Sigmoid colon (tissue), 7 donors: ENCODE data around the gene OR5A2. TPM values are rescaled to one million over a fixed set of nuclear protein-coding genes. Genes with fewer than 3 reads are reported as not detected.
"Not testable (repeated sequence)": the region's sequence is repeated elsewhere in the genome, so short reads cannot be mapped to it uniquely, and the experiment has no call there.

Experiments used
- DNase-seq: peaks from one replicate; pipeline ENCODE4 v3.0.0-alpha.2; 2019
- H3K27ac ChIP-seq, 4 donors: fragments of 200-600 bp; sonication (generic); one replicate each; pipeline ENCODE4 v1.5.1; 2016 to 2019; ENCODE audit warnings: mild to moderate bottlenecking in 1 of 4
- H3K27me3 ChIP-seq, 3 donors: fragments of 200-600 bp; sonication (generic); one replicate each; pipeline ENCODE4 v1.5.1; 2019; ENCODE audit warnings: mild to moderate bottlenecking in 1 of 3
- H3K36me3 ChIP-seq, 4 donors: fragments of 200-600 bp; sonication (generic); one replicate each; pipeline ENCODE4 v1.5.1; 2016 to 2019
- H3K4me1 ChIP-seq, 4 donors: fragments of 200-600 bp; sonication (generic); one replicate each; pipeline ENCODE4 v1.5.1; 2017 to 2019
- H3K4me3 ChIP-seq, 4 donors: fragments of 200-600 bp; sonication (generic); one replicate each; pipeline ENCODE4 v1.5.1; 2017 to 2019; ENCODE audit warnings: mild to moderate bottlenecking in 2 of 4, moderate library complexity in 1 of 4
- H3K9me3 ChIP-seq, 4 donors: fragments of 200-600 bp in 3 of 4; sonication (generic) in 3 of 4; one replicate each; pipeline versions ENCODE4 v1.5.1 to v1.6.1; 2013 to 2019
- EP300 ChIP-seq, 4 donors: sonication (generic); formaldehyde crosslinking; IDR thresholded peaks; one replicate each; pipeline ENCODE4 v1.6.1; 2017; ENCODE audit warnings: antibody characterized with exemption in 4 of 4
- POLR2A ChIP-seq, 2 donors: fragments of 450-650 bp; IDR thresholded peaks; one replicate each; pipeline ENCODE4 v1.6.1; 2016; ENCODE audit warnings: antibody characterized with exemption in 2 of 2, mild to moderate bottlenecking in 2 of 2, moderate library complexity in 2 of 2
- POLR2AphosphoS5 ChIP-seq, 4 donors: sonication (generic); formaldehyde crosslinking; IDR thresholded peaks; one replicate each; pipeline ENCODE4 v1.6.1; 2017; ENCODE audit warnings: antibody characterized with exemption in 4 of 4
- WGBS, 2 donors: extraction: QIAGEN DNeasy Blood & Tissue Kit; methylation state at CpG; one replicate each; pipeline ENCODE4 v1.1.7; 2013; 5-methylcytosine and 5-hydroxymethylcytosine counted together
- intact Hi-C: fragments of 100-400 bp; cut with DNase I; formaldehyde crosslinking; loops from one replicate; pipeline ENCODE4 v1.15.1; 2023
- polyA plus RNA-seq, 3 donors: library from polyadenylated mRNA; stranded (reverse); fragments of 200-250 nt; gene quantifications; one replicate each; pipeline ENCODE4 v1.2.3, GENCODE V29; 2013
- total RNA-seq, 4 donors: library from RNA; depleted of rRNA; stranded (reverse); fragments of >200 nt; gene quantifications; one replicate each; pipeline ENCODE4 v1.1.0, GENCODE V29; 2016
- TF ChIP-seq, protein P1 (sequence below), 4 experiments: fragments of 450-650 bp in 3 of 4; fragments of 200-600 bp in 1 of 4; IDR thresholded peaks; one replicate each; pipeline ENCODE4 v1.5.1; 2016 to 2019; ENCODE audit warnings: antibody characterized with exemption in 4 of 4, mild to moderate bottlenecking in 3 of 4, moderate library complexity in 2 of 4
- donor health status: healthy with polysubstance abuse.
- donor health status: Bipolar disorder and iron deficiency.
- donor health status: healthy.

The OR5A2 gene
- total and polyA plus RNA-seq, 7 donors = not detected

DNA sequence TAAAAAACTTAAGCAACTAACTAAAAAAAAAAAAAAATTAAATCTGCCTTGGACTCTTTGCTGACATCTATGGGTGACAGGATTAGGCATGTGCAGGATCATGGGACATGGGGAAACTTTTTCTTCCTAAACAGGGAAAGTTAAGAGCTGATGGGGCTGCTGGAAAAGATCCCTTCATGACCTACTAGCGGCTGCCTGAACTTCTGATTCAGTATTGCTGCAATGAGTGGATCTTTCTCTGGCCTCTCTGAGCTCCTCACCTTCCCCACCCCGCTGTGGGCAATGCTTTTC is 25.0 kb downstream of the OR5A2 start:
- H3K4me1 ChIP-seq = no peaks in the 10 kb centered on the region
- TF ChIP-seq POLR2A (IDR thresholded peaks at IDR 0.05) (no peak), EP300 (IDR thresholded peaks at IDR 0.05) (no peak), POLR2AphosphoS5 (IDR thresholded peaks at IDR 0.05) (no peak)
- TF ChIP-seq, protein P1, sequence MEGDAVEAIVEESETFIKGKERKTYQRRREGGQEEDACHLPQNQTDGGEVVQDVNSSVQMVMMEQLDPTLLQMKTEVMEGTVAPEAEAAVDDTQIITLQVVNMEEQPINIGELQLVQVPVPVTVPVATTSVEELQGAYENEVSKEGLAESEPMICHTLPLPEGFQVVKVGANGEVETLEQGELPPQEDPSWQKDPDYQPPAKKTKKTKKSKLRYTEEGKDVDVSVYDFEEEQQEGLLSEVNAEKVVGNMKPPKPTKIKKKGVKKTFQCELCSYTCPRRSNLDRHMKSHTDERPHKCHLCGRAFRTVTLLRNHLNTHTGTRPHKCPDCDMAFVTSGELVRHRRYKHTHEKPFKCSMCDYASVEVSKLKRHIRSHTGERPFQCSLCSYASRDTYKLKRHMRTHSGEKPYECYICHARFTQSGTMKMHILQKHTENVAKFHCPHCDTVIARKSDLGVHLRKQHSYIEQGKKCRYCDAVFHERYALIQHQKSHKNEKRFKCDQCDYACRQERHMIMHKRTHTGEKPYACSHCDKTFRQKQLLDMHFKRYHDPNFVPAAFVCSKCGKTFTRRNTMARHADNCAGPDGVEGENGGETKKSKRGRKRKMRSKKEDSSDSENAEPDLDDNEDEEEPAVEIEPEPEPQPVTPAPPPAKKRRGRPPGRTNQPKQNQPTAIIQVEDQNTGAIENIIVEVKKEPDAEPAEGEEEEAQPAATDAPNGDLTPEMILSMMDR (IDR thresholded peaks at IDR 0.05) = no peak
- no peak overlapping the region for H3K4me3 ChIP-seq
- intact Hi-C loops = no loop called here
- no peaks in the 10 kb centered on the region for H3K9me3 ChIP-seq
- H3K36me3 ChIP-seq = no peaks in the 10 kb centered on the region
- DNase-seq = no peak
- no peak overlapping the region for H3K27ac ChIP-seq
- H3K27me3 ChIP-seq = no peaks in the 10 kb centered on the region
- 76 to 82% methylated on average over 2 of the region's 2 CpGs for WGBS, 2 donors

DNA sequence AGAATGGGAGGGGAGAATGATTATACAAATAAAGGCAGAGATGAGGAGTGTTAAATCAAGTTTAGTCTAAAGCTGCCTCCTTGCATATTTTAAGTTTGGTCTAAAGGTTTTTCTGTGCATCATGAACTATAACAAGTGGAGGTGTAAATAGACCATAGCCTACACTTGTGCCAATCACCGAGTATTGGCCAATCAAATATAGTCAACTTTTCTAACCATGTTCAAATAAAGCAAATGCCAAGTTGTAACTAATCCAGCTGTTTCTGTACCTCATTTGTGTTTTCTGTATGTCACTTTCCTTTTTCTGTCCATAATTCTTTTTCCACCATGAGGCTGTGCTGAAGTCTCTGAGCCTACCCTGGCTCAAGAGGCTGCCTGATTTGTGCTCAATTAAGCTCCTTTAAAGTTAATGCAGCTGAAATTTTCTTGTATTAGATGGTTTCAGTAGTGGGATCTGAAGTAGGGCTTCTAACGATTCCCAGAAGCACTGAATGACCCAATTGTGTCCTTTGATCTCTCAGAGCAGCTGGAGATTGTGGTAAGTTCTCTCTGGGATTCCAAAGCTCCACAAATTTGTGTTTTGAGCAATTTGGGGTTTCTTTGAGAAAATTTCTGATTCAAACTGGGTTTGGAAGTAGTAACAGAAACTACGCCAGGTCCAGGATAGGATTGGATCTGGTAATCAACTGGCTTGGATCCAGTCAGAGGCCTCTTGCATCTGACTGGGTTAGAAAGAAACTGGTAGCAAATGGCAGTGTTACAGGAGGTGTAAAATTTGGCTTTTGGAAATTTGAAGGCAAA is 25.6 kb downstream of the OR5A2 start:
- no peak for TF ChIP-seq POLR2A (IDR thresholded peaks at IDR 0.05)
- no peak for TF ChIP-seq POLR2AphosphoS5 (IDR thresholded peaks at IDR 0.05)
- H3K9me3 ChIP-seq = no peaks in the 10 kb centered on the region
- no peak for DNase-seq
- 77 to 90% methylated on average over 3 of the region's 3 CpGs for WGBS, 2 donors
- H3K36me3 ChIP-seq = no peaks in the 10 kb centered on the region
- intact Hi-C loops = no loop called here
- H3K4me1 ChIP-seq = no peaks in the 10 kb centered on the region
- H3K4me3 ChIP-seq = no peak overlapping the region
- no peaks in the 10 kb centered on the region for H3K27me3 ChIP-seq
- H3K27ac ChIP-seq = no peak overlapping the region

DNA sequence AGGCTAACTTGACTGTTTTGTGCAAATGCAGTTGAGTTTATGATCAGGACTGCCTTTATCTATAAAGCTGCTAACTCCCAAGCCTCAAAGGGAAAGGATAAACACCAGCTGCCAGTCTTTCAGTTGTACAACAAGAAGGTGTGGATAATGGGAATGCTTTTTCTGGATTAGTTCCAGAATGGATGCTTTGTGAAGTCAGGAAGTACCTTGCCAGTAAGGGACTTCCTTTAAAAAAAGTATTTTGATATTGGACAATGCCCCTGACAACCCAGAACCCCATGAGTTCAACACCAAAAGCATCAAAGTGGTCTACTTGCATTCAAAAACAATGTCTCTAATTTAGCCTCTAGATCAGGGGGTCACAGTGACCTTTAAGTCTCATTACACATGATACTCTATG is 32.0 kb downstream of the OR5A2 start:
- Histone ChIP-seq H3K4me1 (no peaks in the 10 kb centered on the region), H3K27ac (no peak overlapping the region), H3K36me3 (no peaks in the 10 kb centered on the region), H3K27me3 (no peaks in the 10 kb centered on the region), H3K9me3 (no peaks in the 10 kb centered on the region), H3K4me3 (no peak overlapping the region)
- TF ChIP-seq EP300 (IDR thresholded peaks at IDR 0.05) (no peak), POLR2A (IDR thresholded peaks at IDR 0.05) (no peak), POLR2AphosphoS5 (IDR thresholded peaks at IDR 0.05) (no peak)
- TF ChIP-seq, protein P1 (IDR thresholded peaks at IDR 0.05) = no peak
- intact Hi-C loops = no loop called here
- DNase-seq = no peak

DNA sequence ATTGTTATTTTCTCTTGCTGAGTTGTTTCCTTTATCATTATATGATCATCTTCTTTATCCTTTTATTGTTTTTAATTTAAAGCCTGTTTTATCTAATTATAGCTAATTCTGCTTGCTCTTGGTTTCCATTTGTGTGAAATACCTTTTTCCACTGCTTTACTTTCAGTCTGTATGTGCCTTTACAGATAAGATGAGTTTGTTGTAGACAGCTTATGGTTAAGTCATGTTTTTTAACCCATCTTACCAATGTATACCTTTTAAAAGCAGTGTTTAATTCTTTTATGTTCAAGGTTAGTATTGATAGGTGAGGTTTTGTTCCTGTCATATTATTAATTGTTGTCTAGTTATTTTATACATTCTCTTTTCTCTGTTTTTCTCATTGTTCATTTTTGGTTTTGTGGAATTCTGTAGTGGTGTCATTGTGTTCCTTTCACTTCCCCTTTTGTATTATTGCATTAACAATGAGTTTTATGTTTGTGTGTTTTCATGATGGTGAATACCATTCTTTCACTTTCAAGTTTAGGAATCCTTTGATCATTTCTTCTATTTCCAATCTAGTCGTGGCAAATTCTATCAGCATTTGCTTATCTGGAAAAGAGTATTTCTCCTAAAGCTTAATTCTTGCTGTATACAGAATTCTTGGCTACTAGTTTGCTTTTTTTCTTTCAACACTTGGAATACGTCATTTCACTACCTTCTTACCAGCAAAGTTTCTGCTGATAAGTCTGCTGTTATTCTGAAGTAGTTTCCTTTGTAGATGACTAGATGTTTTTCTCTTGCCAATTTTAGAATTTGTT is 45.8 kb downstream of the OR5A2 start:
- Histone ChIP-seq H3K36me3 (no peaks in the 10 kb centered on the region), H3K4me1 (no peaks in the 10 kb centered on the region), H3K27ac (no peak overlapping the region), H3K9me3 (no peaks in the 10 kb centered on the region), H3K4me3 (no peak overlapping the region), H3K27me3 (no peaks in the 10 kb centered on the region)
- no peak for TF ChIP-seq POLR2AphosphoS5 (IDR thresholded peaks at IDR 0.05)
- no peak for TF ChIP-seq EP300 (IDR thresholded peaks at IDR 0.05)
- TF ChIP-seq POLR2A (IDR thresholded peaks at IDR 0.05) = no peak
- TF ChIP-seq, protein P1 (IDR thresholded peaks at IDR 0.05) = no peak
- intact Hi-C loops = no loop called here
- no peak for DNase-seq
- 38 to 48% methylated on average over 2 of the region's 2 CpGs for WGBS, 2 donors

DNA sequence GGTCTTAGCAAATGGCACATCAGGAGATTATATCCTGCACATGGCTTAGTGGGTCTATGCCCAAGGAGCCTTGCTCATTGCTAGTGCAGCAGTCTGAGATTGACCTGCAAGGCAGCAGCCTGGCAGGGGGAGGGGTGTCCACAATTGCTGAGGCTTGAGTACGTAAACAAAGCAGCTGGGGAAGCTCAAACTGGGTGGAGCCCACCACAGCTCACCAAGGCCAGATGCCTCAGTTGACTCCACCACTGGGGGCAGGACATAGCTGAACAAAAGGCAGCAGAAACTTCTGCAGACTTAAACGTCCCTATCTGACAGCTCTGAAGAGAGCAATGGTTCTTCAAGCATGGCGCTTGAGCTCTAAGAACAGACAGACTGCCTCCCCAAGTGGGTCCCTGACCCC is 53.9 kb downstream of the OR5A2 start:
- H3K4me1 ChIP-seq, H3K27ac ChIP-seq, intact Hi-C loops, H3K27me3 ChIP-seq, H3K9me3 ChIP-seq, DNase-seq, H3K4me3 ChIP-seq, H3K36me3 ChIP-seq: not testable (repeated sequence)
- 26 to 49% methylated on average over 3 of the region's 3 CpGs for WGBS, 2 donors
